Transverse colon (tissue), 4 donors: ENCODE results near the gene FNBP1L. TPM values are rescaled to one million over a fixed set of nuclear protein-coding genes. Genes with fewer than 3 reads are reported as not detected.

Experiments used
- DNase-seq: peaks from one replicate; pipeline ENCODE4 v3.0.0-alpha.2; 2019
- H3K27ac ChIP-seq, 4 donors: fragments of 200-600 bp; sonication (generic); 2 replicates each; pipeline ENCODE4 v1.5.1; 2016 to 2018; ENCODE audit warnings: inconsistent platforms in 4 of 4
- H3K27me3 ChIP-seq: fragments of 200-600 bp; sonication (generic); 2 replicates; pipeline ENCODE4 v1.5.1; 2017; ENCODE audit warnings: inconsistent platforms
- H3K36me3 ChIP-seq, 4 donors: fragments of 200-600 bp; sonication (generic); 2 replicates each; pipeline ENCODE4 v1.5.1; 2017 to 2019; ENCODE audit warnings: inconsistent platforms in 4 of 4
- H3K4me1 ChIP-seq, 4 donors: fragments of 200-600 bp; sonication (generic); 2 replicates each; pipeline ENCODE4 v1.5.1; 2017 to 2020; ENCODE audit warnings: inconsistent platforms in 4 of 4
- H3K4me3 ChIP-seq, 4 donors: fragments of 200-600 bp; sonication (generic); 1 replicate in 1 of 4; 2 replicates in 3 of 4; pipeline versions ENCODE4 v1.5.1 to v1.6.1; 2017 to 2019; ENCODE audit warnings: inconsistent platforms in 4 of 4
- H3K9me3 ChIP-seq, 2 donors: fragments of 200-600 bp; sonication (generic); 2 replicates each; pipeline ENCODE4 v1.5.1; 2017 to 2019; ENCODE audit warnings: inconsistent platforms in 2 of 2
- CTCF ChIP-seq, 5 experiments: fragments of 200-600 bp in 3 of 5; fragments of 450-650 bp in 2 of 5; sonication (generic) in 3 of 5; IDR thresholded peaks; 1 replicate in 2 of 5; 2 replicates in 3 of 5; pipeline ENCODE4 v1.5.1; 2016 to 2017; ENCODE audit warnings: antibody characterized with exemption in 5 of 5, inconsistent platforms in 3 of 5, mild to moderate bottlenecking in 2 of 5, moderate library complexity in 1 of 5
- EP300 ChIP-seq: sonication (generic); formaldehyde crosslinking; IDR thresholded peaks from one replicate; pipeline ENCODE4 v1.6.1; 2017; ENCODE audit warnings: antibody characterized with exemption, low read depth
- POLR2A ChIP-seq: fragments of 450-650 bp; IDR thresholded peaks from one replicate; pipeline ENCODE4 v1.6.1; 2016; ENCODE audit warnings: antibody characterized with exemption, mild to moderate bottlenecking, moderate library complexity
- POLR2AphosphoS5 ChIP-seq, 3 donors: sonication (generic); formaldehyde crosslinking; IDR thresholded peaks; one replicate each; pipeline ENCODE4 v1.6.1; 2016; ENCODE audit warnings: antibody characterized with exemption in 3 of 3
- WGBS, 2 donors: methylation state at CpG; one replicate each; pipeline ENCODE4 v1.1.5; 2018; ENCODE audit warnings: low coverage in 1 of 2; 5-methylcytosine and 5-hydroxymethylcytosine counted together
- in situ Hi-C, 4 donors: fragments of 200-750 bp; cut with MboI; loops; one replicate each; pipeline versions ENCODE4 v1.15.0 to v1.15.1; 2017; ENCODE audit warnings: low sequenced_read_pairs in 3 of 4, low pct_ligation_motif_present in 1 of 4, low pct_unique_long_range_greater_than_20kb in 1 of 4
- intact Hi-C: fragments of 100-400 bp; cut with DNase I; formaldehyde crosslinking; loops from one replicate; pipeline ENCODE4 v1.15.1; 2023; ENCODE audit warnings: low total_unique reads
- total RNA-seq, 4 donors: library from RNA; depleted of rRNA; stranded (reverse); fragments of >200 nt; gene quantifications; one replicate each; pipeline ENCODE4 v1.1.0, GENCODE V29; 2016

FNBP1L gene
- total RNA-seq, 4 donors from 2014 or later, result 31.0 to 69.4 (median 49.0) TPM

GRCh38 chr1:93437976-93438605 is 9.8 kb upstream of the FNBP1L start:
- Histone ChIP-seq H3K27me3 (no peaks in the 10 kb centered on the region), H3K4me3 (no peak overlapping the region), H3K36me3 (no peaks in the 10 kb centered on the region), H3K9me3 (no peaks in the 10 kb centered on the region), H3K4me1 (peaks cover 0 to 13% (median 3%) of the 10 kb centered on the region in 4 donors), H3K27ac (no peak overlapping the region)
- no peak for DNase-seq
- in situ Hi-C loops (loop anchor here (10.0 to 25.0 kb wide), 5 partner anchors 126 to 399 kb away; no protein-coding TSS in a partner anchor), intact Hi-C loops (no loop called here)
- WGBS, 2 donors, result 36 to 51% methylated on average over 4 of the region's 4 CpGs
- TF ChIP-seq POLR2A, result no peak
- peak; percentile 57 to 72 (median 67) for TF ChIP-seq CTCF (IDR thresholded peaks at IDR 0.05)
- no peak for TF ChIP-seq POLR2AphosphoS5 (IDR thresholded peaks at IDR 0.05)
- no peak for TF ChIP-seq EP300

- 88 to 90% methylated on average over 3 of the region's 3 CpGs for WGBS, 2 donors
- H3K4me3 ChIP-seq, result no peak overlapping the region
- intact Hi-C loops (no loop called here), in situ Hi-C loops (loop anchor here (10.0 to 25.0 kb wide), 5 partner anchors 126 to 399 kb away; no protein-coding TSS in a partner anchor)
- no peak for DNase-seq
- no peaks in the 10 kb centered on the region for H3K27me3 ChIP-seq
- peaks cover 0 to 18% (median 3%) of the 10 kb centered on the region in 4 donors for H3K4me1 ChIP-seq
- H3K27ac ChIP-seq, result no peak overlapping the region
- no peak for TF ChIP-seq CTCF (IDR thresholded peaks at IDR 0.05)
- TF ChIP-seq POLR2A, result no peak
- TF ChIP-seq EP300, result no peak
- TF ChIP-seq POLR2AphosphoS5 (IDR thresholded peaks at IDR 0.05), result no peak
- H3K36me3 ChIP-seq, result no peaks in the 10 kb centered on the region
- no peaks in the 10 kb centered on the region for H3K9me3 ChIP-seq
Measured at GRCh38 chr1:93438716-93439115, 9.2 kb upstream of the FNBP1L start.

- H3K27me3 ChIP-seq, result no peaks in the 10 kb centered on the region
- intact Hi-C loops, result loop anchor here (10.0 kb wide), 1 partner anchor 405 kb away; no protein-coding TSS in a partner anchor
- H3K4me1 ChIP-seq, result peaks cover 0 to 18% (median 3%) of the 10 kb centered on the region in 4 donors
- TF ChIP-seq POLR2A, result no peak
- no peak for TF ChIP-seq EP300
- TF ChIP-seq POLR2AphosphoS5 (IDR thresholded peaks at IDR 0.05), result no peak
- TF ChIP-seq CTCF (IDR thresholded peaks at IDR 0.05), result no peak
- in situ Hi-C loops, result loop anchor here (10.0 to 25.0 kb wide), 5 partner anchors 128 to 397 kb away; no protein-coding TSS in a partner anchor
- no peak for DNase-seq
- 67 to 71% methylated on average over 4 of the region's 4 CpGs for WGBS, 2 donors
- no peaks in the 10 kb centered on the region for H3K36me3 ChIP-seq
- H3K9me3 ChIP-seq, result no peaks in the 10 kb centered on the region
- no peak overlapping the region for H3K27ac ChIP-seq
- no peak overlapping the region for H3K4me3 ChIP-seq
Measured at GRCh38 chr1:93440272-93440671, 7.6 kb upstream of the FNBP1L start.

GRCh38 chr1:93440706-93441105 is 7.2 kb upstream of the FNBP1L start:
- peaks cover 0 to 18% (median 3%) of the 10 kb centered on the region in 4 donors for H3K4me1 ChIP-seq
- WGBS, 2 donors, result 60 to 85% methylated on average over 4 of the region's 4 CpGs
- no peaks in the 10 kb centered on the region for H3K27me3 ChIP-seq
- no peak overlapping the region for H3K27ac ChIP-seq
- H3K36me3 ChIP-seq, result no peaks in the 10 kb centered on the region
- no peak overlapping the region for H3K4me3 ChIP-seq
- no peak for TF ChIP-seq EP300
- no peak for DNase-seq
- in situ Hi-C loops (loop anchor here (10.0 to 25.0 kb wide), 5 partner anchors 128 to 397 kb away; no protein-coding TSS in a partner anchor), intact Hi-C loops (loop anchor here (10.0 kb wide), 1 partner anchor 404 kb away; no protein-coding TSS in a partner anchor)
- no peaks in the 10 kb centered on the region for H3K9me3 ChIP-seq
